Progenitor cell of endocrine pancreas (in vitro differentiated cells): ENCODE results near the gene ARID3B. TPM values are rescaled to one million over a fixed set of nuclear protein-coding genes. Genes with fewer than 3 reads are reported as not detected.

ENCODE experiments used
- DNase-seq: peaks from one replicate; pipeline ENCODE4 v3.0.0; 2021; ENCODE audit warnings: low spot score; ENCODE audit not compliant: unreplicated experiment
- H3K27ac Mint-ChIP-seq: 2 replicates; pipeline ENCODE4 v1.8.0; 2021; ENCODE audit warnings: mild to moderate bottlenecking, moderate library complexity, mixed read lengths
- H3K27me3 Mint-ChIP-seq: 2 replicates; pipeline ENCODE4 v1.8.0; 2021; ENCODE audit warnings: mixed read lengths
- H3K36me3 Mint-ChIP-seq: 2 replicates; pipeline ENCODE4 v1.8.0; 2022; ENCODE audit warnings: mixed read lengths; ENCODE audit not compliant: insufficient read depth
- H3K4me1 Mint-ChIP-seq: 2 replicates; pipeline ENCODE4 v1.8.0; 2021; ENCODE audit warnings: low read depth, mixed read lengths
- H3K4me3 Mint-ChIP-seq: 2 replicates; pipeline ENCODE4 v1.8.0; 2021; ENCODE audit warnings: low read depth, mild to moderate bottlenecking, moderate library complexity, mixed read lengths
- H3K9me3 Mint-ChIP-seq: 2 replicates; pipeline ENCODE4 v1.8.0; 2021; ENCODE audit warnings: low read depth, mixed read lengths
- total RNA-seq: library from RNA; stranded (reverse); gene quantifications from 2 replicates; pipeline ENCODE4 v1.2.1, GENCODE V29; 2021
- TF ChIP-seq, protein P1 (sequence below): fragments of 200-600 bp; sonication (generic); IDR thresholded peaks from one replicate; pipeline ENCODE4 v1.5.0; 2021; ENCODE audit warnings: antibody characterized with exemption, mild to moderate bottlenecking; ENCODE audit not compliant: unreplicated experiment

The ARID3B gene
- total RNA-seq, 1 donor from 2014 or later, result 81.9 TPM

GRCh38 chr15:74541494-74542165 lies 610 bp downstream of the ARID3B start:
- Mint-ChIP-seq H3K27ac (peak overlapping the region; percentile 96), H3K36me3 (peaks cover 8% of the 10 kb centered on the region), H3K9me3 (no peaks in the 10 kb centered on the region), H3K27me3 (no peaks in the 10 kb centered on the region), H3K4me1 (peaks cover 29% of the 10 kb centered on the region), H3K4me3 (peak overlapping the region; percentile 96)
- TF ChIP-seq, protein P1, sequence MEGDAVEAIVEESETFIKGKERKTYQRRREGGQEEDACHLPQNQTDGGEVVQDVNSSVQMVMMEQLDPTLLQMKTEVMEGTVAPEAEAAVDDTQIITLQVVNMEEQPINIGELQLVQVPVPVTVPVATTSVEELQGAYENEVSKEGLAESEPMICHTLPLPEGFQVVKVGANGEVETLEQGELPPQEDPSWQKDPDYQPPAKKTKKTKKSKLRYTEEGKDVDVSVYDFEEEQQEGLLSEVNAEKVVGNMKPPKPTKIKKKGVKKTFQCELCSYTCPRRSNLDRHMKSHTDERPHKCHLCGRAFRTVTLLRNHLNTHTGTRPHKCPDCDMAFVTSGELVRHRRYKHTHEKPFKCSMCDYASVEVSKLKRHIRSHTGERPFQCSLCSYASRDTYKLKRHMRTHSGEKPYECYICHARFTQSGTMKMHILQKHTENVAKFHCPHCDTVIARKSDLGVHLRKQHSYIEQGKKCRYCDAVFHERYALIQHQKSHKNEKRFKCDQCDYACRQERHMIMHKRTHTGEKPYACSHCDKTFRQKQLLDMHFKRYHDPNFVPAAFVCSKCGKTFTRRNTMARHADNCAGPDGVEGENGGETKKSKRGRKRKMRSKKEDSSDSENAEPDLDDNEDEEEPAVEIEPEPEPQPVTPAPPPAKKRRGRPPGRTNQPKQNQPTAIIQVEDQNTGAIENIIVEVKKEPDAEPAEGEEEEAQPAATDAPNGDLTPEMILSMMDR, result no peak
- DNase-seq, result no peak

DNA sequence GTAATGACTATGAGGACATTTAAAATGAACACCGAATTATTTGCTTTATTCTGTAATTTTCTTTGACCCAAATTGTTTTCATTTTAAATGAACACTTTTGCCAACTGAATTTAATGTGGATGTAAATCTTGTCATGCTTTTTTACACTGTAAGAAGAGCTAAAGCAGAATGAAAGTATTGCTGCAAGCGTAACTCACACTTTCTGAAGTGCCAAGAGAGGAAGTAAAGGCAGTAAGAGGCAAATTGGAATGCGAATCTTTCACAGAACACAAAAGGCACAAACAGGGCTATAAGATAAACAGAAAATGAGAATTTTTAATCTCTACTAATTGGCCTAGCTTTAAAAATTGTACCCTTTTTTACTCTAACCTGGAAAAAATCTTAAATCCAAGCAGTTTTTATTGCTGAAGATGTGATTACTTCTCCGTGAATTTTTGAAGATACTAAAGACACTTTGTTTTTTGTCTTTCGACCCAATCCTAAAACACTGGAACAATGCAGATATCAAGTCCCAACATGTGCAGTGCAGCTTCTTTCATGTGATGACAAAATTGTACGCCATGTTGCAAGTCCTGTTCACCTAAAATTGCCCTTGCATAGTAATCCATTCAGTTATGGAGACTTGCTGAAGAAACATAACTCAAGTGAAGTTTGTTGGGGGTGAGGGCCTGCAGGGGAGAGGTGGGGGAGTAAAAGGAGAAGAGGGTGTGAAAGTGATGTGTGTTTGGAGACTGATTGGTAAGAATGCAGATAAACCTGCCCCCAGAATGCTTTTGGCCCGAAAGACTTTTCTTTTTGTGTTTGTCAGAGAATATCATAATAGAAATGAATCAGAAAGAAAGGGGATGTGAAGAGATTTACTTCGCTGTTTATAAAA lies 1.4 kb downstream of the ARID3B start:
- peak overlapping the region; percentile 96 for H3K4me3 Mint-ChIP-seq
- H3K36me3 Mint-ChIP-seq, result peaks cover 8% of the 10 kb centered on the region
- H3K4me1 Mint-ChIP-seq, result peaks cover 29% of the 10 kb centered on the region
- TF ChIP-seq, protein P1, result no peak
- no peak for DNase-seq
- H3K27me3 Mint-ChIP-seq, result no peaks in the 10 kb centered on the region
- no peaks in the 10 kb centered on the region for H3K9me3 Mint-ChIP-seq
- peak overlapping the region; percentile 96 for H3K27ac Mint-ChIP-seq

DNA sequence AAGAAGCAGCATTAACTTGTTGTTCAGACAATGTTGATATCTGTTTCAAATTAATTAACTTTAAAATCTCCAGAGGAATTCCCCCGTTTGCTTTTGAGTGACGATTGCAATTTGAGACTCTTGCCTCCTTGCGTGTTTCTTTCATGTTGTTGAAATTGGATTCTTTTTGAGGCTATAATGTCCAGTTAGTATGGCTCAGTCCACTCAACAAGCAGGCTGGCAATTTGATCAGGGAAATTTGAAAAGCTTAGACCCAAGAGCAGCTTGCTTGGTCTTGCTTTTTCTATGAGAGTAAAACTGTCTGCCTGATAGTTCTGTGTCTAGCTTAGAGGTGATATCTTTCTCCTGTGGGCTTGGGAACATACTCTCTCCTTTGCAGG lies 2.0 kb downstream of the ARID3B start:
- Mint-ChIP-seq H3K27ac (peak overlapping the region; percentile 76), H3K4me3 (peak overlapping the region; percentile 96), H3K4me1 (peaks cover 31% of the 10 kb centered on the region), H3K27me3 (no peaks in the 10 kb centered on the region), H3K9me3 (no peaks in the 10 kb centered on the region), H3K36me3 (peaks cover 11% of the 10 kb centered on the region)
- TF ChIP-seq, protein P1, result no peak
- DNase-seq, result no peak

DNA sequence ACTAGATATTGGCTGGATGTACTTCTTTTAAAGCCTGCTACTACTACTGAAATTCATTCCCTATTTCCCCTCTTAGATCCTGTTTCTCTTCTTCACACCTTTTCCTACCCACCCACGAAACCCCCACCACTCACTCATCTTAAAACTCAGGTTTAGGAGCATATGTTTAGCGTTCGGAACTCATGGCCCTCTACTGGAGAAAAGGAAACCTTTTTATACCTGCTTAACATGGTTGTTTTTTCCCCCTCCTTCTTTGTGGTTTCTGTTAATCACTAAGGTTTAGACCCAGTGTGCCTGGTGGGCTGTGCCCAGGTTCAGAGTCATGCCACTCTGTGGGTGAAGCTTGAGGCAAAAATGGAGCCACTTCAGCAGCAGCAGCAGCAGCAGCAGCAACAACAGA lies 2.6 kb downstream of the ARID3B start:
- Mint-ChIP-seq H3K4me1 (peaks cover 31% of the 10 kb centered on the region), H3K36me3 (peaks cover 15% of the 10 kb centered on the region), H3K27me3 (no peaks in the 10 kb centered on the region), H3K9me3 (no peaks in the 10 kb centered on the region), H3K4me3 (peak overlapping the region; percentile 96), H3K27ac (peak overlapping the region; percentile 76)
- DNase-seq, result no peak
- TF ChIP-seq, protein P1, result peak; percentile 46

GRCh38 chr15:74545086-74545485 lies 4.1 kb downstream of the ARID3B start:
- Mint-ChIP-seq H3K27me3 (no peaks in the 10 kb centered on the region), H3K4me3 (no peak overlapping the region), H3K4me1 (peaks cover 31% of the 10 kb centered on the region), H3K9me3 (no peaks in the 10 kb centered on the region), H3K27ac (no peak overlapping the region), H3K36me3 (peaks cover 21% of the 10 kb centered on the region)
- TF ChIP-seq, protein P1, result no peak
- DNase-seq, result no peak
